ENCODE results near the gene KCNK3.
A peak's percentile ranks its signal among the peaks of the same experiment; 100 is the strongest.
"Not testable (repeated sequence)": the region's sequence is repeated elsewhere in the genome, so short reads cannot be mapped to it uniquely, and the experiment has no call there.

KCNK3 gene

DNA sequence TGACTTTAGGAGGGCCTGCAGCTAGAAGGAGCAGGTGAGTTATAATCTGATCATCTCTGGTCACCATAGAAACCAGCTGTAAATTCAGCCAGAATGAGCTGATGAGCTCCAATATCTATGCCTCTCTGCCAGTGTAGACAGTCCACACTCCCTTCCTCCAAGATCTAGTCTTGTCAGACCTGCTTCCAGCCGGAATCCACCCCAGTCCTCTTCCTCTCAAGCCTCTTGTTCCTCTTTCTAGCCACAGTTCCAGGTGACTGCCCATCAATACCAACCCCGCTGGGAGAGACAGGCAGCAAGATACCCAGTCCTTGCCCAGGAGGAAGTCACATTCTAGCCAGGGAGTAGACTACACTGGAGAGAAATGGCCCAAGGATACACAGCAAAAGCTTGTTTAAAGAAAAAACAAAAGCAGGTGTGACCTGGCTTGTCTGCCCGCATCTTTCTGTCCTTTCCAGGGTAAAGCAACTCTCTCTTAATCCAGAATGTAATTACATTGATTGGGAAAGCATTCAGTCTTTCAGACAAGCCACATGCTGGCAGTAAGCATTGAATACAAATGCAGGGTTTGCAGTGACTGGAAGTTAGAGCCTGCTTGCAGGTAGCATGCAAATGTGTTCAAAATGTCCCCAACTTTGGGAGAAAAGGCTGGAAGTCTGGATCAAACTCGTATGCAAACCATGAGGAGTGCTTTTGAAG, 62.6 kb downstream of the KCNK3 start:
- DNase-seq (ENCODE audit: extremely low read depth in 1 of 2, low read depth in 1 of 2) = no peak

DNA sequence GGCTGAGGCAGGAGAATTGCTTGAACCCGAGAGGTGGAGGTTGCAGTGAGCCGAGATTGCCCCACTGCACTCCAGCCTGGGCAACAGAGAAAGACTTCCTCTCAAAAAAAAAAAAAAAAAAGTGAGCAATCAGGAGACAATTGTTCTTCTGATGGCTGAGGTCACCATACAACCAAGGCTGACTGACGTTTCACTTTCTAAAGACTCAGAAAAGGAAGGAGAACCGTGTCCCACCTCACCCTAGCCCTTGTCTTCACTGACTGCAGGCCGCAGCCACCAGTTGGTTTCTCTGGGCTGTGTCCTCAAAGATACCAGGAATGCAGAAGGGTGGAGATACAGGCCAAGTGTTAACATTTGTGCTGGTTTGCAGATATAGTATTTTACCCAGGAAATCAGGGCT, 63.8 kb downstream of the KCNK3 start:
- no peak for DNase-seq (ENCODE audit: extremely low read depth in 1 of 2, low read depth in 1 of 2)

DNA sequence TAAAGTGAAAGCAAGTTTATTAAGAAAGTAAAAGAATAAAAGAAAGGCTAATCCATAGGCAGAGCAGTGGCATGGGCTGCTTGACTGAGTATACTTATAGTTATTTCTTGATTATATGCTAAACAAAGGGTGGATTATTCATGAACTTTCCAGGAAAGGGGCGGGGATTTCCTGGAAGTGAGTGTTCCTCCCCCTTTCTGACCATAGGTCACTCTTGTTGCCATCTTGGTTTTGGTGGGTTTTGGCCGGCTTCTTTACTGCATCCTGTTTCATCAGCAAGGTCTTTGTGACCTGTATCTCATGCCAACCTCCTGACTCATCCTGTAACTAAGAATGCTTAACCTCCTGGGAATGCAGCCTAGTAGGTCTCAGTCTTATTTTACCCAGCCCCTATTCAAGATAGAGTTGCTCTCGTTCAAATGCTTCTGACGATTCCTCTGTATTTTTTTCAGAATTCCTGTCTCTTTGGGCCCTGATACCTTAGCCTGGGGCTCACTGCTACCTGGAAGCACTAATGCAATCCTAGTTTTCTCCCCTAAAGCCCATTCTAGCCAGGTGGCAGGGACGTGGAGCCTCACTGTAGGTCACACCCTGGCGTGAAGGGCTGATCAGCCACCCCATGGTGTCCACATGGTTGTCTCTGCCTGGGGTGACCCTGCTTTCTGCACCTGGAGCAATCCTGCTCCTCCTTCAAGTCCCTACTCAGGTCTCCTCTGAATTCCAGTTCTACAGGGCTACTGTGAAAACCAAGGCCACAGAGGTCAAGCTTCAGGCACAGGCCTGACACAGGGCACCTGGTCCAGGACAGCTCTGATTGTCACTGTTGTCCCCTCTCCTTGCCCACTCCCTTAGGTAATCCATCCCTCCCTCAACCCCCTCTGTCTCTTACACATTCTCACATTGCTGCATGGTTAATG, 65.6 kb downstream of the KCNK3 start:
- no peak for DNase-seq (ENCODE audit: extremely low read depth in 1 of 2, low read depth in 1 of 2)

DNA sequence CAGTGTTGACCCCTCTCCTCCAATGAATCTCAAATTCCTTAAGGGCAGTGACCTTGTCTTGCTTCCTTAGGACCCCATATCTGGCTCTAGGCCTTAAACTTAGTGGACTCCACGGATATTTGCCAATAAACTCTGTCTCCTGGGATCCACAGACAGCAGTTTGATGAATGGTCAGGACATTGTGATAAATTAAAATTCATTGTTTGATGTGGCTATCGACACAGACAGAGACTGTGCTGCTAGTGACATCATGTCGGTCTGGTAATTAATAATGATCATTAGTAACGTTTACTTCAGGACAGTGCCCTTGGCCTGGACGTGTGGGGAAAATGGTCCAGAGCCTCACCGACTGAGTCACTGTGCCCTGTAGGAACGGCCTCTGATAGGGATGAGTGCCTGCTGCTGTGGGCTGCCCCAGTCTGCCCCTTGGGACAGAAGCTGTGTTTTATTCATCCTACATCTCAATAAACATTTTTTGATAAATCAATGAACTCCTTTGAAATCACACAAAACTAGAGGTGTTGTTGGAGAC, 66.3 kb downstream of the KCNK3 start:
- DNase-seq (ENCODE audit: extremely low read depth in 1 of 2, low read depth in 1 of 2) = no peak

DNA sequence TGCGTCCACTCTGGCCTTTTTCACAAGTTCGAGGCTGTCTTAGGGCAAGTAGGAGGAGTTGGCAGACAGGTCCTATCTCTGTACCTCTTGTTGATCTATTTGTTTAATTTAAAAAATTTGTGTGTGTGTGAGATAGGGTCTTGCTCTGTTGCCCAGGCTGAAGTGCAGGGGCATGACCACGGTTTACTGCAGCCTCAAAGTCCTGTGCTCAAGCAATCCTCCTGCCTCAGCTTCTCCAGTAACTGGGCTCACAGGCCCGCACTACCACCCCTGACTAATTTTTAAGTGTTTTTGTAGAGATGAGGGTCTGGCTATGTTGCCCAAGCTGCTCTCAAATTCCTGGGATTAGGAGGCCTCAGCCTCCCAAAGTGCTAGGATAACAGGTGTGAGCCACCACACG, 67.3 kb downstream of the KCNK3 start:
- DNase-seq (ENCODE audit: extremely low read depth in 1 of 2, low read depth in 1 of 2) = no peak

DNA sequence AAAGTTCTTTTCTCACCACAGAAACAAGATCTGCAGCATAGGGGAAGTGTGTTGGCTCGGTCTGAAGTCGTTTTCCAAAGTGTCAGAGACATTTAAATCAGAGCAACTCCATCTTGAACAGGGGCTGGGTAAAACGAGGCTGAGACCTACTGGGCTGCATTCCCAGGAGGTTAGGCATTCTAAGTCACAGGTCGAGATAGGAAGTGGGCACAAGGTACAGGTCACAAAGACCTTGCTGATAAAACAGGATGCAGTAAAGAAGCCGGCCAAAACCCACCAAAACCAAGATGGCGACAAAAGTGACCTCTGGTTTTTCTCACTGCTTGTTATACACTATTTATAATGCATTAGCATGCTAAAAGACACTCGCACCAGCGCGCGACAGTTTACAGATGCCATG, 68.5 kb downstream of the KCNK3 start:
- not testable (repeated sequence) for DNase-seq (ENCODE audit: extremely low read depth in 1 of 2, low read depth in 1 of 2)

GRCh38 chr2:26763019-26763418, 70.5 kb downstream of the KCNK3 start:
- DNase-seq (ENCODE audit: extremely low read depth in 1 of 2, low read depth in 1 of 2) = no peak

DNA sequence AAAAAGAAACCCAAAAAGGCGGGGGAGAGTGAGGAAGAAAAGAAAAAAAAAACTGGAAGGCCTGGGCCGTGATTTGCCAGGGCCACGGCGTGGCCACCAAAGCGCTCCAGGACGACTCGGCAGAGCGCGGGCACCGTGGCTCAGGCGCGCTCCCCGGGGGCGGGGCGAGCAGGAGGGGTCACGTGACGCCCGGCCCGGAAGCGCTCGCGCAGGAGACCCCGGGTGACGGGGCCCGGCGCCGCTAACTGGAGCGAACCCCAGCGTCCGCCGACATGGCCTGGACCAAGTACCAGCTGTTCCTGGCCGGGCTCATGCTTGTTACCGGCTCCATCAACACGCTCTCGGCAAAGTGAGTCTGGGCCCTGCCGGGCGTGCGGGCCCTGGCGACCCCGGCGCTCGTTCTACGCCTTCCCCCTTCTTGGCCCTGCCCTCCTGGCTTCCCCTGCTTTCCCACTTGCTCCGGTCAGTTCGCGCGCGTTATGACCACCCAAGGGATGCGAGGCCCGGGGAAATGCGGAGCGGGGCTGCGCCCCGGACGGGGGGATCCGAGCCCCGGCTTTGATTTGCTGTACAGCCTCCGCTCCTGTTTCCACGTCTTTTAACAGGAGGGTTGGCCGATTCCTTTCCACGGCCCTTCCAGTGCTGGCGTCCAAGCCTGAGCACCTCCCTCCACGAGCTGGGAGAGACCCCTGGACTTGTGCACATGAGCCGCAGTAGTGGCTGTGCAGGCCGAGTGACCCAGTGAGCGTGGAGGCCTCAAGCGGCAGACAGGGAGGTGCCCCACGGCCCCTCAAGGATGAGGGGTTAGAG, 71.8 kb downstream of the KCNK3 start, which contains the start of gene SLC35F6:
SLC35F6 (plus strand) TSS at position 207 of the 810 bp plus-strand sequence; CDS start at position 273, 66 bp downstream.
- peak; percentile 45 to 76 for DNase-seq (ENCODE audit: extremely low read depth in 1 of 2, low read depth in 1 of 2)

GRCh38 chr2:26764906-26765305, 72.4 kb downstream of the KCNK3 start:
- DNase-seq (ENCODE audit: extremely low read depth in 1 of 2, low read depth in 1 of 2) = no peak

GRCh38 chr2:26765475-26766200, 73.1 kb downstream of the KCNK3 start:
- no peak for DNase-seq (ENCODE audit: extremely low read depth in 1 of 2, low read depth in 1 of 2)

DNA sequence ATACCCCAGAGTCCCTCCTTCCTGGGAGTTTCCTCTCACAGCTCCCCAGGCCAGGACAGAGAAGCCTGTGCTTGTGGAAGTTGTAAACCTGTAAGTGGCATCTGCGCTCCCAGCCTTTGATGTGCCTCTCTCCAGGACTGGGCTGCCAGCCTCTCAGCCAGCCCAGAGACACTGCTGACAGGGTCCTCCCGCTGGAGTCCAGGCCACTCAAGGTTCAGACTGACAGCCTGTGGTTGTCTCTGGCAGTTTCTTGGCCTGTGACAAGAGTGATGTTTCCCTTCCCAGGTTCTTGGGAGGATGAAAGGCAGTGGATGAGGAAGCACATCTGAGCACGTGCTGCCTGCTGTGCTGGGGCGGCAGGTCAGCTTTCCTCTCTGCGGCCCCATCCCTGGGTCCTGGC, 74.6 kb downstream of the KCNK3 start:
- no peak for DNase-seq (ENCODE audit: extremely low read depth in 1 of 2, low read depth in 1 of 2)

- DNase-seq (ENCODE audit: extremely low read depth in 1 of 2, low read depth in 1 of 2) = no peak
These were observed 75.5 kb downstream of the KCNK3 start for GRCh38 chr2:26767894-26768487.

GRCh38 chr2:26768759-26769088, 76.2 kb downstream of the KCNK3 start:
- no peak for DNase-seq (ENCODE audit: extremely low read depth in 1 of 2, low read depth in 1 of 2)

- DNase-seq (ENCODE audit: extremely low read depth in 1 of 2, low read depth in 1 of 2) = no peak
These were observed 76.7 kb downstream of the KCNK3 start for GRCh38 chr2:26769089-26769761.

DNA sequence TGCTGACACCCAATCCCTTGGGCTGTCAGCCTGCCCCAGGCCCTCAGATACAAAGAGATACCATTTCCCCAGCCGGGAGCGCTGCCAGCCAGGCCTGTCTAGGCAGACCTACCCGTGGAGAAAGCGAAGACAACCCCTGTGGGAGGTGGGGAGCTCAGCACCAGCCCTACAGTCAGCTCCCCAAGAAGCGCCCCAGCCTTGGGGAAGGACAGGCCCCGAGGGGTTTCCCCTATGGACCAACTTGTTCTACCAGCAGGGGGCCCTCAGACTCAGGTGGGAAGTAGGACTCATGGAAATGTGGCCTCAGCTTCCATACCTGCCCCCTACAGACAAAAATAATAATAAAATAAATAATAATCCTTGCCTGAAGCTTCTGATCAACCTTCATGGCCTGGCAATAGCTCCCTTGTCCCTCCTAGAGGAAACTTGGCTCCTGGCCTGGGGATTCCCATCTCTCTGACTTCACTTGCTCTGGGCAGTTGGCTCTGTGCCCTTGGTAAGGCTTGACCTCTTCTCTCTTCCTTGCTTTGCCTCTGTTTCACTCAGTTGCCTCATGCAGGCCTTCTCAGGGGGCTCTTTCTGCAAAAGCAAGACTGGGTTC, 78.6 kb downstream of the KCNK3 start:
- DNase-seq (ENCODE audit: extremely low read depth in 1 of 2, low read depth in 1 of 2) = no peak

DNA sequence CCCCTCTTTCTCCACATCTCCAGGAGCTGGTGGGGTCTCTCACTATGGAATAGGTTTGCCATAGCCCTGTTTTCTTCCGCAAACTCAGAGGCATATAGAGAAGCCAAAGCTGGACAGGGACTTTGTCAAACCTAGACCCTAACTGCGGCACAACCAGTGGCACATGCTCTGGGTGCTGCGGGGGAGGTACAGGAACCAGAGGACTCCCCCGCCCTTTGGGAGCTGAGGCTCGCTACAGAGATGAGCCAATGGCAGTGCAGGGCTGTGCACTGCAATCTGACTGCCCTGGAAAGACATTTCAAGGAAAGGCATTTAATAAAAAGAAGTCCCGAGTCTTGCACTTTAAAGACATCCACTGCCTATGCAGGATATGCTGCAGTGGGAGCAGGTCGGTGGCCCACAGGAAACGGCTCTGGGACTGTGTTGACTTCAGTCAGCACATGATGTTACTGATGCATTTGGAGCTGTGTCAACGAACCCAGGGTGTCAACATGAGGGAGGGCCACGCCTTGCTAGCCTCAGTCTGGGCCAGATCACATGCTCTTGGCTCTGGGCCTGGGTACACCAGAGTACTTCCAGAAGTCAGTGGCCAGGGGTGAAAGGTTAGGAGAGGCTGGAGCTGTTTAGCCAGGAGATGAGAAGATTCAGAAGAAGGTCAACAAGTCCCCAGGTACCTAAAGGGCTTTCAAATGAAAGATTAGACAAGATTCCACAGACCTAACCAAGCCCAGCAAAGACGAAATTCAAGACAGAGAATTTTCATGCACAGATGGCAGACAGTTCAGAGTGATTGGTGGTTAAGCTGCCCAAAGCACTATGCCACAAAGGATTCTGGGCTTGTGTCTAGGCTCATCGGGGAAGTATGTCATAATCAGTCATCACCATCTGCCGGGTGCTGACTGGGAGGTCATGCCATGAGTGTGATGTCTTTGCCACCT, 79.8 kb downstream of the KCNK3 start:
- DNase-seq (ENCODE audit: extremely low read depth in 1 of 2, low read depth in 1 of 2) = no peak

DNA sequence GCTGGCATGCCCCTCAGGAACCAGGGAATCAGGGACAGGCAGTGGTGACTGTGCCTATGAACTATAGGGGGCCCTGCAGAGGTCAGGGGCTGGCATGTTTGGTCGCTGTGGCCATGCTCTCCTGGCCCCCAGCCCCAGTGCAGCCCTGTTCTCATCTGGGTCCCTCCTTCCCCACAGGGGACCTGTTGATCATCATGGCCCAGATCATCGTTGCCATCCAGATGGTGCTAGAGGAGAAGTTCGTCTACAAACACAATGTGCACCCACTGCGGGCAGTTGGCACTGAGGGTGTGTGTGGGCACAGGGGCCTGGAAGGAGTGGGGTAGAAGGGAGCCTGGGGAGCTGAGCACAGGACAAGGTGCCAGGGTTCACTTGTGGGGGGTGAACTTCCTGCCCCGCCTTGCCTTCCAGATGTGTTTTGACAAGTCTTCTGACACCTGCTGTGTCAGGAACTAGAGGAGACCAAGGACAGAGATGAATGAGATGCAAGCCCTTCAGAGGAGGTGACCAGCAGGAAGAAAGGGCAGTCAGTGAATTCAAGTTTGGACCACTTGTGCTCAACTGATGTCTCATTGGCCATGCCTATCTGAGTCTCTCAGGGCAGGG, 83.8 kb downstream of the KCNK3 start:
- DNase-seq (ENCODE audit: extremely low read depth in 1 of 2, low read depth in 1 of 2) = no peak

DNA sequence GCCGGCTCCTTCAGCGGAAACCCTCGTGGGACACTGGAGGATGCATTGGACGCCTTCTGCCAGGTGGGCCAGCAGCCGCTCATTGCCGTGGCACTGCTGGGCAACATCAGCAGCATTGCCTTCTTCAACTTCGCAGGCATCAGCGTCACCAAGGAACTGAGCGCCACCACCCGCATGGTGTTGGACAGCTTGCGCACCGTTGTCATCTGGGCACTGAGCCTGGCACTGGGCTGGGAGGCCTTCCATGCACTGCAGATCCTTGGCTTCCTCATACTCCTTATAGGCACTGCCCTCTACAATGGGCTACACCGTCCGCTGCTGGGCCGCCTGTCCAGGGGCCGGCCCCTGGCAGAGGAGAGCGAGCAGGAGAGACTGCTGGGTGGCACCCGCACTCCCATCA, 85.6 kb downstream of the KCNK3 start:
- no peak for DNase-seq (ENCODE audit: extremely low read depth in 1 of 2, low read depth in 1 of 2)
